NCI-H526 (cell line): ENCODE data around the gene ERP29.
"Not testable (repeated sequence)": the region's sequence is repeated elsewhere in the genome, so short reads cannot be mapped to it uniquely, and the experiment has no call there.

ENCODE experiments used
- DNase-seq, 2 experiments: peaks; one replicate each; lab custom pipeline; 2025; lab: John Stamatoyannopoulos, UW

The ERP29 gene

DNA sequence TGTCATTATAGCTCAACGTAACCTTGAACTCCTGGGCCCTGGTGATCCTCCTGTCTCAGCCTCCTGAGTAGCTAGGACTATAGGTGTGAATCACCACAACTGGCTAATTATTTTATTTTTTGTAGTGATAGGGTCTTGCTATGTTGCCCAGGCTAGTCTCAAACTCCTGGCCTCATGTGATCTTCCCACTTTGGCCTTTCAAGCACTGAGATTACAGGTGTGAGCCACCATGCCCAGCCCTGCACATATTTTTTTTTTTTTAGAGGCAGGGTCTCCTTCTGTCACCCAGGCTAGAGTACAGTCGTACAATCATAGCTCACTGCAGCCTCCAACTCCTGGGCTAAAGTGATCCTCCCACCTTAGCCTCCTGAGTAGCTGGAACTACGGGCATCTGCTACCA, 9.2 kb upstream of the ERP29 start:
- DNase-seq, result no peak

DNA sequence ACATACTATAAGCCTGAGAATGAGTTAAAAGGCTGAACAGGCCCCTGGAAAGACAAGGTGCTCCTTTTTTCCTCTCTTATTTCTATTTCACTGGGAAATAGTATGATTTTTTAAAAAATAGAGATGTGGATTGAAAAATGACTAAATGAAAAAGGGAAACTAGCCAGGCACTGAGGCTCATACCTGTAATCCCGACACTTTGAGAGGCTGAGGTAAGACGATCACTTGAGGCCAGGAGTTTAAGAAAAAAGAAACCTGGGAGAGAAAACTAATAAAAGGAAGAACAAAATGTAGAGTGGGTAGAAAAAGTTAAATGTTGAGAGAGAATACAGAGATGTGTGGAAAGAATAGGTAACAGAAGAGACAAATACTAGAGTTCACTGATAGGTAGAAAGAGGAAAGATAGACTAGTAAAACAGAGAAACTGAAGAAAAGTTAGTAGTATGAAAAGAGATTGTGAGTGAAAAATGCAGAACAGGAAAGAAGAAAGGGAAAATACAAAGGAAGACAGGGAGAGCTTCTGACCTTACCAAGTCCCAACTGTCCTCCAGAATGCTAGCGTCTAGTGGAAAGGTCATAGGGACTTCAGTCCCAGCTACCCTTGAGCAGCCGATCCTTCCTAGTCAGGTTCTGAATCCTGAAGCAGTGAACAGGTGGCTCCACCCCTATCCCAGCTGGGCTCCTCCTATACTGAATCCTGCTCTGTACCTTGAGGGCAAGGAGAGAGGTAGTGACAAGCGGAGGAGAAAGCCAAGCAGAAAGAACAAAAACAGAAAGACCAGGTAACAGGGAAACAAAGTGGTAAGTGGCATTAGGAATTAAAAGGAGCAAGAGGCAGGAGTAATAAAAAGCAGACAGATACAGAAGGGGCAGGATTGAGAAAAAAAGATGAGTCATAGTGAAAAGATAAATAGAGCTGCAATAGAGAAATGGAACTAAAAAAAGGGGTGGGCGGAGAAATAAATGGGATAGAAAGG, 7.5 kb upstream of the ERP29 start:
- no peak for DNase-seq

DNA sequence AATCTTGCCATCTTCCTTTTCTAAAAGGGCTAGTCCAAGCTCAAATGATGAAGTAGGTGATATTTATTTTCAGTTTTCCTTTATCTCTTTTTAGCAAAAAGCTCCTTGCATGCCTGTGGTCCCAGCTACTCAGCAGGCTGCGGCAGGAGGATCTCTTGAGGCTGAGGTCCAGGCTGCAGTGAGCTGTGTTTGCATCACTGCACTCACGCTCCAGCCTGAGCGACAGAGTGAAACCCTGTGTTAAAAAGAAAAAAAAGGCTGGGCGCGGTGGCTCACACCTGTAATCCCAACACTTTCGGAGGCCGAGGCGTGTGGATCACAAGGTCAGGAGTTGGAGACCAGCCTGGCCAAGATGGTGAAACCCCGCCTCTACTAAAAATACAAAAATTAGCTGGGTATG, 5.3 kb upstream of the ERP29 start:
- no peak for DNase-seq

DNA sequence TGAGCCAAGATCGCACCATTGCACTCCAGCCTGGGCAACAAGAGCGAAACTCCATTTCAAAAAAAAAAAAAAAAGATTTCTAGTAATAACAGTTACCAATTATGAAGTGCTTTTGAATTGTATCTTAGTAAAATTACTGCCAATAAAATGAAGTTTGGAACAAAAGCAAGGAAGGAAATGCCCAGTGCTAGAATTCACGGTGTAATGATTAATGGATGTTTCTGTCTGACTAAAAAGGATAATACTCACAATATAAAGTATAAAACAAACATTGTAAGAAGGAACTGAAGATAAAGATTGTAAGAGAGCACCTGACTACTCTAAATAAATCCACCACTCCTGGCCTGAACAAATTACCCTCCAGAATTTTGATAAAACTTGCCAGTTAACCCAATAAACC, 4.3 kb upstream of the ERP29 start:
- DNase-seq, result no peak

DNA sequence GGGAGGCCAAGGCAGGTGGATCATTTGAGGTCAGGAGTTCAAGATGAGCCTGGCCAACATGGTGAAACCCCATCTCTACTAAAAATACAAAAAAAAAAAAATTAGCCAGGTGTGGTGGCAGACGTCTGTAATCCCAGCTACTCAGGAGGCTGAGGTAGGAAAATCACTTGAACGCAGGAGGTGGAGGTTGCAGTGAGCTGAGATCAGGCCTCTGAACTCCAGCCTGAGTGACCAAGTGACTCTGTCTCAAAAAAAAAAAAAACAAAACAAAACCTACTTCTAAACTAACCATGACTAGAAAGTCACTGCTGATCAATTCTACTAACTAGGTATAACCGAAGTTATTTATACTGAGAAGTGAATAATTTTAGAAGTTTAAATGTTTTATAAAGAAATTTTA, 3.6 kb upstream of the ERP29 start:
- DNase-seq, result not testable (repeated sequence)

DNA sequence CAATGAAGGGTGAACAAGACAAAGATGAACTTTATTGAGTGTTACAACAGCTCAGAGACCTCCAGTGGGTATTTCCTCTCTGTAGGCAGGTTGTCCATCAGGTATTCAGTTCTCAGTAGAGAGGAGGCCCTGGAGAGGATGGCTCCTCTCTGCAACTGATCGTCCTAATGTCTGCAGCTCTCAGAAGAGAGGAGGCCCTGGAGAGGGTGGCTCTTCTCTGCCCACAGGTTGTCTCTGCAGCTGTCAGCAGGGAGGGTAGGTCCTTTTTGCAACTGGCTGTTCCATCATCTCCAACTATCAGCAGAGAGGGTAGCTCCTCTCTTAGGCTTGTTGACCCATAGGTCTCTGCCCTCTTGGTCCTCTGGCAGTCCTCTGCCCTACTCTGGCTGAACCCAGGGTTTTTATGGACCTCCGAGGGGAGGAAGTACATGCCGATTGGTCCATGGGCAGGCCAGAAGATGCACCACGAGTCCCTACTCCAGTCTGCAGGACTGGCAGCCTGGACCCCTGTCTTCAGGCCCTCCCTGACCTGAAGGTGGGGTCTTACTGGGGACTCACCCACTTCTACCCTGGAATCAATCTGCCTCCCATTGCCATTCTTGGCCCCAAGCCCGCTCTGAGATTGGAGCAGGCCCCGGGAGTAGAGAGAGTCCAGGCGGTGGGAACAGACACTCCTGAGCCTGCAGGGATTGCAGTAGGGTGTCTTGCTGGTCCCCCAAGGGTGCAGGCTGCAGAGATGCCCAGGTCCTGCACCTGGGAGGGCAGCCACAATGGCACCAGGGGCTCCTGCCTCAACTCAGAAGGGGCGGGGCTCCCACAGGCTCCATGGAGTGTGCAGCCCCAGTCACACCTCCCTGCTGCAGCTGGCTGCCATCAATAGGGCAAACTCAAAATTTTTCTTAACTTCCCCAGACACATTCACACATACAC, 2.5 kb upstream of the ERP29 start:
- no peak for DNase-seq

DNA sequence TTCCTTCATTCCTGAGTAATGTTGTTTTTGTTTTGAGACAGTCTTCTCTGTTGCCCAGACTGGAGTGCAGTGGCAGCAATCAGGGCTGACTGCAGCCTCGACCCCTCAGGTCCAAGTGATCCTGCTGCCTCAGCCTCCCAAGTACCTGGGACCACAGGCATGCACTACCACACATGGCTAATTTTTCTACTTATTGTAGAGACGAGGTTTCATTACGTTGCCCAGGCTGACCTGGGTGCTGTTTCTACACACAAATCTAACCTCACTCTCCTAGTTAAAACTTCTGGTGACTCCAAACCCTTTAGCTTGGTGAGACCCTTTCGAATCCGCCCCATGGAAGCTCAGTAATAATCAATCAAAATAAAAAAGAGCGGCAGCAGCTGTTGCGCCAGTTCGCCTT, 1.5 kb upstream of the ERP29 start:
- DNase-seq, result no peak

DNA sequence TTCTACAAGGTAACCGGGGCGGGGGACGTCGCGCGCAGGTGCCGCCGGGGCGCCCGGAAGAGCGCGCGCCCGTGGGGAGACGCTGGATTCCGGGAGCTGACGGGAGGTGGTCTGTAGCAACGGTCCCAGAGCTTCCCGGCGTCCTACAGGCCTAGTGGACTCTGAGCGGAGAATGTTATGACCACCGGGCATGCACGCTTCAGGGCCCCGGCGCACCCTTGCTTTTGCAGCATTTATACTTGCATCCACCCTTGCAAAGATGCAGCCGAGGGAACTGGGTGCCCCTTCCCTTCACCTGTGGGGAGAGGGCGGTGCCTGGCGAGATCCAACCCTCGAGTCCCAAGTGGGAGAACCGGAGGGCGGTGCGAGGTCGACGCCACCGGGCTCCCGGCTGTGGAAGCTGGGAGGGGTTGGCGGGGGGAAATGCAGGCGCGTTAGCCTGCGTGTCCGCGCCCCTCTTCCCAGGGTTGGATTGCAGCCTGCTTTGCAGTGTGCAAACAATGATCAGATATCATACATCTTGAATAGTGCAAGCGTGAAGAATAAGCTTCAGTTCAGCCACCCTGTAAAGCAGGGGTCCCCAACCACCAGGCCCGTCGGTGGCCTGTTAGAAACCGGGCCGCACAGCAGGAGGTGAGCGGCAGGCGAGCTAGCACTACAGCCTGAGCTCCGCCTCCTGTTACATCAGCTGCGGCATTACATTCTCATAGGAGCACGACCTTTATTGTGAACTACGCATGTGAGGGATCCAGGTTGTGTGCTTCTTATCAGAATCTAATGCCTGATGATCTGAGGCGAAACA, 576 bp downstream of the ERP29 start:
- peak; percentile 50 to 87 for DNase-seq

DNA sequence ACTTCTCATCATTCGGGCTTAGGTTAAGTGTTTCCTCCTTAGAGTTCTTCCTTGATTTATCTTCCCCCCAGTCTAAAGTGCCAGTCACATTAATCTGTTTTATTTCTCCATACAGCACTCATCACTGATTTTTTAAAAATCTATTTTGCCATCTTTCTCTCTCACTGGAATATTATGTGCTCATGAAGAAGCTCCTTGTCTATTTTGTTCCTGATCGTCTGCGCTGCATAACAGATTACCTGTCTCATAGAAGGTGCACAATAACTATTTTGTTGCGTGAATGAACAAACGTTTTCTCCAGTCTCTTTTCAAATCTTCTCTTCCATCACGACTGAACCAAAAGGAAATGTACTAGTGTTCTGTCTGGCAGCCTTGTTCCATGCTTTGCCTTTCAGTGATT, 2.7 kb downstream of the ERP29 start:
- no peak for DNase-seq

DNA sequence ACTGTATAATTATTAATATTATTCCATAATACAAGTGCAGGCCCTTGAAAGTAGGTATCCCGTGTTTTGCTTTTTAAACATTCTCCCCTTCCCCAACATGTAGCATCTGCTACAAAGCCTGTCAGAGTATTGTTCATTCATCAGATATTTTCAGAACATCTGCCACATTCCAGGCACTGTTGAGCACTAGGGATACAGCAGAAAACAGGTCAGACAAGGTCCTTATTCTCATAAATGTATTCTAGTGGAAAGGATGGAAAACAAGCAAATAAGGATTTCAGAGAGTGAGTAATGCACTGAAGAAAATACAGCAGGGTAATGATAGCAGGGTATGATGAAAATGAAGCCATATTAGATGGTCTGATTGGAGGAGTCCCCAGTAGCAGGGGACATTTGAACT, 3.8 kb downstream of the ERP29 start:
- DNase-seq, result no peak

DNA sequence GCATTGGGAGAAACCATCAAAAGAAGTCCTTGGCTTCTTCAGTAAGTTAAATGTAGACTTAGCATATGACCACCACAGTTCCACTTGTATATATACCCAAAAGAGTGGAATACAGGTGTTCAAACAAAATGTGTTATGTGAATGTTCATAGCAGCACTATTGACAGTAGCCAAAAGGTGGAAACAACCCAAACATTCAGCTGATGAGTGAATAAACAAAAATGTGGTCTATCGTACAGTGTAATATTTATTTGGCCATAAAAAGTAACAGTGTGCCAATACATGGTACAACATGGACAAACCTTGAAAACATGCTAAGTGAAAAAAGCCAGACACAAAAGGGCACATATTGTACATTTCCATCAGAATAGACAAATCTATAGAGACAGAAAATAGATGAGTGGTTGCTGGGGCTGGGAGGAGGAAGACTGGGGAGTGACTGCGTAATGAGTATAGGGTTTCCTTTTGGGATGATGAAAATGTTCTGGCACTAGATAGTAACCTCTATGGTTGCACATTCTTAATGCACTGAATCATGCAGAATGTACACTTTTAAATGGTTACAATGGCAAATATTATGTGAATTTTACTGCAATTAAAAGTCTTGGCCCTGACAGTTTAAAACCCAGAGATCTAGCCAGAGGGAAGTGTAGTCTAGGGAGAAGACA, 5.5 kb downstream of the ERP29 start:
- no peak for DNase-seq

DNA sequence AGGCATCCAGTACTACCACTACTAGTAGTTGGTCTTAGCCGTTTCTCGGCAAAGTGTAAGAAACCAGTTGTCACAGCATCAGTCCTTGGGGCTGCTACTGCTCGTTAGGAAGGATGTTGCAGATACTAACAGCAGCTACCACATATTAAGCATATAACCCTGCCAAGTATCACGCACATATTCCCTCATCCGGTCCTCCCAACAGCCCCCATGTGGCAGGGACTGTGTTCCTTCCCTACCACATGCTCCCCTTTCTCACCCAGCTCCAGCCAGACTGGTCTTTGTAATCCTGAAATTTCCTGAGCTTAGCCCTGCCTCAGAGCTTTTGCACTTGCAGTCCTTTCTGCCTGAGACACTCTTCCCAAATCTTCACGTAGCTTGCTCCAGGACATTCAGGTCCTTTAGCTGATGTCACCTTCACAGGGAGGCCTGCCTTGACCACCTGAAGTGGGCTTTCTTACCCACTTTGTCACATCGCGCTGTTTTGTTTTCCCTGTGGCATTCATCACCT, 7.8 kb downstream of the ERP29 start:
- no peak for DNase-seq

DNA sequence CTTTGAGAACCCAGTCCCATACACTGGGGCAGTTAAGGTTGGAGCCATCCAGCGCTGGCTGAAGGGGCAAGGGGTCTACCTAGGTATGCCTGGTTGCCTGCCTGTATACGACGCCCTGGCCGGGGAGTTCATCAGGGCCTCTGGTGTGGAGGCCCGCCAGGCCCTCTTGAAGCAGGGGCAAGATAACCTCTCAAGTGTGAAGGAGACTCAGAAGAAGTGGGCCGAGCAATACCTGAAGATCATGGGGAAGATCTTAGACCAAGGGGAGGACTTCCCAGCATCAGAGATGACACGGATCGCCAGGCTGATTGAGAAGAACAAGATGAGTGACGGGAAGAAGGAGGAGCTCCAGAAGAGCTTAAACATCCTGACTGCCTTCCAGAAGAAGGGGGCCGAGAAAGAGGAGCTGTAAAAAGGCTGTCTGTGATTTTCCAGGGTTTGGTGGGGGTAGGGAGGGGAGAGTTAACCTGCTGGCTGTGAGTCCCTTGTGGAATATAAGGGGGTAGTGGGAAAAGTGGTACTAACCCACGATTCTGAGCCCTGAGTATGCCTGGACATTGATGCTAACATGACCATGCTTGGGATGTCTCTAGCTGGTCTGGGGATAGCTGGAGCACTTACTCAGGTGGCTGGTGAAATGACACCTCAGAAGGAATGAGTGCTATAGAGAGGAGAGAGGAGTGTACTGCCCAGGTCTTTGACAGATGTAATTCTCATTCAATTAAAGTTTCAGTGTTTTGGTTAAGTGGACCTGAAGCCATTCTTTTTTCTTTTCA, 9.2 kb downstream of the ERP29 start:
- no peak for DNase-seq

DNA sequence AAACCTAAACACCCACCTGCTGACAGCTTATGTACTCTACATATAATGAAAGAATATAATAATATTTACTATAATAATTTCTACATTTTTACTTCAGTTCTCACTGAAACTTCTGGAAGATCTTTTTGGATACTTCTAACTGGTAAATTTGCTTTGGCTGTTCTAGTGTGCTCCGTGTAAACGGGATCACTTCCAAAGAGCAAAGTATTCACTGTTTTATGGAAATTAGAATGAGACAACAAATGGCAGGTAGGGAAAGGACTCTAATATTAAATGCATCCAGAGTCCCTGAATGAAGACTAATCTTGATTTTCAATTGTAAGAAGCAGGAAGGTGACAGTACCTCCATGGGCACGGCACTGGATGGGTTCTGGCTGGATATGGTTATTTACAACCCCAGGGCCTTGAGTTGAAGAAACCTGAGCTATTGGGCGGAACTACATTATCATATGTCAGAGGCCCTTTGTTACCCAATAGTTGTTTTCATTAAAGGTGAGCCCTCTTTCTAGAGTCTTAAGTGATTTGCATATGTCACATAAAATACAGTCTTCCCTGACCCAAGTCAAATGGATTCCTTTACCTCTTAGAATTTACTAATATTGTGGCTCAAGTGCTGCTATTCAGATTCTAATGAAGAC, 10.7 kb downstream of the ERP29 start:
- peak in 1 of 2 experiments; percentile 10 for DNase-seq

DNA sequence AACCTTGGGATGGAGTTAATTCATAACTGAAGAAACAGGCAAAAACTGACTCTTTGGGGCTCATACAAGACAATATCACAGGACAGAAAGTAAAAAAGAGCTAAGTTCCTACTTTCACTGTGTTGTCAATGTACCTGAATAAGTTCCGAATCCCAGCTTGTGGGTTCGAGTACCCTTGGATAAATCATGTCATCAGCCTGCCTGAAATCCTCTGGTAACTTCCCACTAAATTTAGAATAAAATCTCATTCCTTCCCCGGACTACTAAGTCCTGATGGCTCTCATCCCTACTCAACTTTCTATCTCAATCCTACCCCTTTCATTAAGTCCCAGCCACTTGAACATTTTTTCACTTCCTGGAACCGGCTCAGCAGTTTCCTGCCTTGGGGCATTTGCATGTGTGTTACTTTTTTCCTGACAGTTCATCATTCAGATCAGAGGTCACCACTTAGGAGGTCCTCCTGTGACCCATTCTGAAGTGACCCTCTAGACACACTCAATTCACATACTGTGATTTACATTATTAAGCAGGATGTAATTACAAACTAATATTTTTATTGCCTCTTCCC, 12.7 kb downstream of the ERP29 start:
- no peak for DNase-seq

DNA sequence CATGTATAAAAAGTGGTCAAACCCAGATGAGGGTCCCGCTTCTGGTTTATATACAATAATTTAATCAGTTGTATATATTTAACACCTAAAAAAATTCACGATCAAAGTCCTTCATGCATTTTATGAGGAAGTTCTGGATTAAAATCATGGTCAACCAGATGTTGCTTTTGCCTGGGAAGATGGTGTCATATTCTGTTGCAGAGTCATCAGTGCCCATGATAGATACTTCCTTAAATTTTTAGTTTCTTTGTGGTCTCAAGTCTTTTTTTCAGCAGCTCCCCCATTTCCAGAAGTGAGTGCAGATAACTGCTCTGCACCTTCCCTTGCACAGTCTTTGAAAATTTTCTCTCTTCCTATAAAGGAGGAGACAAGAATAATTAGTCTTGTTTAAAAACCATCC, 16.1 kb downstream of the ERP29 start:
- no peak for DNase-seq

DNA sequence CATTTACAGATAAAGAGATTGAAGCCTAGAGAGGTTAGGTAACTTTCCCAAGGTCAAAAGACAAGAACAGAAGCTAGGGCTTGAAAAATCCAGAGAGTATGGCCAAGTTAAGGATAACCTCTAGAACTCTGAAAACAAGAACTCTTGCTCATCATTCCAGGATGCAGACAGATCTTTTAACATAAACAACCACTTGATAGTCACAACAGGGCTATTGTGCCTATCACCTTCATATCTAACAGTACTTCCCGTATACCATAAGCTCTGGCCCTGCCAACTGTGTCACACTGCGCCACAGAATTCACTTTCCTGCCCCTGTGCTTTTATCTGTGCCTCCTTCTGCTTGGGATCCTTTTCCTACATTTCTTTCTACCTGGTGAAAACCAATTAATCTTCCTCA, 18.2 kb downstream of the ERP29 start:
- no peak for DNase-seq

DNA sequence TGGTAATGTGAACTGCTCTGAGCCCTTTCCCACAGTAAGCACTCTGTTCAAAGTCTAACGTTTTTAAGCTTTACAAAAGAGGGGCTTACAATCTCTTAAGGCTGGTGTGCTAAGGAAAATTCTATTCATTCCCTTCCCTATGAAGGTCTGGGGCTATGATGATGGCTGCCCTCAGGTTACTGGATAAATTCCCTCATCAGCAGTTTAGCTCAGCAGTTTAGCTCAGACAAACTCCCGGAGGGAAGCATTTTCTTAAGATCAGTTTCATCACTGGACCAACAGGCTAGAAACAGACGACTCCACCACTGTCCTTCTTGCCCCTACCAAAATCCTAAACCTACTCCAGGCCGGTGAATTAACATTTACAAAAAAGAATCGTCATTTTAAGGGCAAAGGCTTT, 19.1 kb downstream of the ERP29 start:
- no peak for DNase-seq

DNA sequence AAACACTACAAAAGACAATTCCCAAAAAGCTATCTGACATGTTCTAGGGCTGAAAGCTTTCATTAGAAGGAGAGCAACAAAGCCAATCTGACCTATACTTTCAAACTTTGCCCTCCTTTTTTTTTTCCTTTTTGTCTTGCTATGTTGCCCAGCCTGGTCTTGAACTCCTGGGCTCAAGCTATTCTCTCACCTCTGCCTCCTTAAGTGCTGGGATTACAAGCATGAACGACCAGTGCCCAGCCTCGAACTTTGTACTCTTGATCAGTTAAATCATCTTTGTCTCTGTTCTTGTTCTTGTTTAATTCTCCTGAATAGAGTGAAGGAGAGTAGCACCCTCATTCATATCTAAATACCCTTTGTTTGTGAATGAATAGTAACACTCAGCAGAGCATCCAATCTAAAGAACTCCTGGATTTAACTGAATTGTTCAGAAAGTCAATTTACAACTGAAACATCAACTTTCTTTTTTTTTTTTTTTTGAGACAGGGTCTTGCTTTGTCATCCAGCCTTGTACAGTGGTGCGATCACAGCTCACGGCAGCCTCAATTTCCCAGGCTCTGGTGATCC, 22.1 kb downstream of the ERP29 start:
- DNase-seq, result no peak
